ENCODE data around the gene E2F8.
A peak's percentile ranks its signal among the peaks of the same experiment; 100 is the strongest.

The E2F8 gene

DNA sequence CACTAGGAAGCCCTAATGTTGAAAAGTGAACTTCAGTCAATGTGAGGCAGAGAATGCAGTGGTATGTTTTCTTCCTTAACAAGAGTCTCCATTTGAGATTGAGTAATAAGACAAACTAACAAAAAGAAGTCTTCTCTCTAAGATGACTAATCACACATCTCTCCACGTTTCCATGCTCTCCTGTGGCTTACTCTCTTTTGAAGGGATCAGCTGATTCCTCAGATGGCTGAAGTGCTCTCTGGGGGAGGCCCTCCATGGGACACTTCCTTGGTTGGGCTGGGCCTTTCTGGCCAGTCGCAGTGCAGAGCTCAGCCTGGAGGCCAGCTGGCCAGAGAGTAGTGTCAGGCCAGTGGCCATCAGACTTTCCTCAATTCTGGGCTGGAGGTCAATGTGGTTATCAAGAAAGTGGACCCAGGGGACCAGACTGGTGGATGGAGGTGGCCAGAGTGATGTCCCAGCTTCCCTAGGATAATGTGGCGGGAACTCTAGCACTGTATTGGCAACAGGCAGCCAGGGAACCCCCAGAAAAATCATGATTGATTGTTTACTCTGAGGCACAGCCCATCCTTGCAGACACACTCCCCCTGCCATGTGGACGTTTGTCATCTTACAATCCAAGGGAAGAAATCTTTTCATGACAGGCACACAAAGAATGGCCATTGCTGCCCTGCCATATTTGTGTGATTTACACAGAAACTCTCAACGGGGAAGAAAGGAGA lies 53.5 kb downstream of the E2F8 start:
- DNase-seq (ENCODE audit: low read depth): peak; percentile 41

DNA sequence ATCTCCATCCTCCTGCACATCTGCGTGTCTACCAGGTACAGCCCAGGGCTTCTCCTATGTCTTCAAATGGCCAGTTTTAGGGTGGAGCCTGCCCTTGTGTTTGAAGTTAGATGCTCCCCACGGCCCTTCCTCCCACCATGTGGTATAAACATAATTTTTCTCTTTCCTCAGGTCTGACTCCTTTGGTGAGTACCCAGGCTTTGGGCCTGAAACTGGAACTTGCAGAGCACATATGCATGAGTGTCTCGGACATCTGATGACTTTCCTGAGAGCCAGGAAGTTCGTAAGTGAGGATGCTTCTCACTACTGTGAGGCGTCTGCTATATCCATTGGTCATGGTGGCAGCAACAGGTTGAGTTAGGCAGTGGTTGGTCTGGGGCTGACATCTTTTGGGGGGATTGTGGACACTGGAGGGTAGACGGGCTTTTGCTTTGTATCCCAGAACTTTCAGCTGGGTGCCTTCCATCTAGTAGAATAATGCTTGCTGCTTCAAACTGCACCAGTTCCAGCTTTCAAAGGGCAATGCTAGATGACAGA lies 55.2 kb downstream of the E2F8 start:
- DNase-seq (ENCODE audit: low read depth): no peak

DNA sequence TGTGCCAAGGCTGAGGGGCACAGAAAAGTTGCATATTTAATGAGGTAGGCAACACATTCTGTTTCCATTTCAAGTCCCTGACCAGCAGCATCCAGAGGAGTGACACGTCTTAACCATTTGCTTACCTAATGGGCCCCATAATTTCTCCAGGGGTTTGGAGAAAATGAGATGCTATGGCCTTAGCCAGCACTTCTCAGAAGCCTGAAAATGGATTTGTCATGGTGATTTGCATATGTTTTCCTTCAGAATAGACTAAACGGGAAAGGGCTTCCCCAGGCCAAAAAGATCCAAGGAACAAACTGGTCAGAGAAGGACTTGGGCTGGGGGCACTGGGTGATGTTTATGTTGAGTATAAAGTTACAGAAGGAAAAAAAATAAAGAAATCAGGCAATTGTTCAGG lies 55.7 kb downstream of the E2F8 start:
- DNase-seq (ENCODE audit: low read depth): no peak

GRCh38 chr11:19183646-19184045 lies 57.1 kb downstream of the E2F8 start:
- no peak for DNase-seq (ENCODE audit: low read depth)

DNA sequence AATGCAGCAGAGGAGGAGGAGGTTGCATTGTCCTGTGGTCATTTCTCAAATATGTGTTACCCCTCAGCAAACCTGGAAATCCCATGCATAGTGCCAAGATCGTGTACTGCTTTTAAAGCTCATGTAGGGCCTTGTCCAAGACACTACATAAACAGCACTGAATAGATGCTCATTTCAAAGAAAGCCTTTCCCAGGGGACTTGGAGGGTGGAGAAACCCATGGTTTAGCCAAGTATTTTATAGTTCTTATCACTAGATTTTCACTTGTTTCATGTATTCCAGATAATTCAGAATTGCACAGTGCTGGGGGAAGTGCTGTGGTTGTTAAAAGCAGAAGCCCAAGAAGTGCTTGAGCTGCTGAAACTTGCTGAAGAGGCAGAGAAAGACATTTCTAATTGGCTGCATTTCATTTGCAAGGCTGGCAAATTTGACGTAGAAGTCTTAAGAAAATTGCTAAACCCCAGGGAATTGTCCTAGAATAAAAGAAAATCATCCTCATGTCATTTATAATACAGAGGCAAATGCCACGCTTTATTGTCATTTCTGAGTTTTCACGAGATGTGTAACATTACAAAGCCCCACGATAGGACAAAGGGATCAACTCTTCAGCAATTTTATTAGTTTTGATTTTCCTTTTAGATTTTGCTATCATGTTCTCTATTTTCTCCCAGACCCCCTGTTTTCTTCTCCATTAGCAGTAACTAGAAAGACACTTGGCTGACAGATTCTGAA lies 59.0 kb downstream of the E2F8 start:
- DNase-seq (ENCODE audit: low read depth): no peak

GRCh38 chr11:19176629-19177186 lies 64.0 kb downstream of the E2F8 start:
- no peak for DNase-seq (ENCODE audit: low read depth)

Data from iris pigment epithelial cell (primary cell).